ENCODE data around the gene MDM2. TPM values are rescaled to one million over a fixed set of nuclear protein-coding genes. Genes with fewer than 3 reads are reported as not detected.

Gene MDM2
- total and polyA plus RNA-seq, 9 of the 15 experiments (the other 6 are each of a cell fraction or from before 2014, with no cell fraction given), result 13.6 to 100 (median 49.0) TPM

DNA sequence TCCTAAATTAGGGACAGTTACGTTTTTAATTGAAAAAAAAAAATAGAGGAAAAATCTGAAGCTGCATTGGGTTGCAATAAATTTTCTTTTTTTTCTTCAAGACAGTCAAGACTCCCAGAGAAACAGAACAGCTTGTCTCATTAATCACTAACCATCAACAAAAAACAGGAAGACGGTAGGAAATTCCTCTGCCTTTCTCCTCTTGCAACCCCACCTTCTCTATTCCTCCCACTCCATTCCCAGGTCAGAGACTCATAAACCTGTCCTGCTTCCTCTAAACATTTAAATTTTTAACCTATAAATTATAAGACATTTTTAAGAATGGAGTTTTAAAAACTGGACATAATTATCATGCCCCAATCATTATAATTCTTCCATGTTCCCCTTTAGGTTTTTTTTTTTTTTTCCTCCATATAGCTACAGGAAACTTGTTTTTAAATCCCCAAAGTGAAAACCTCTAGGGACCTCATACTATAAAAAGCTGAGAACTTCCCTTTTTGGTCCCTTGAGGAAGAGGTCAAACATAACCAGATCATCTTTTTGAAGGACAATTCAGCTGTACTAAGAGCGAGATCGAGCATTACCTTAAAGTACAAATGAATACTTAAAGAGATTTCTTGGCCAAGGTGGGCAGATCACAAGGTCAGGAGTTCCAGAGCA is 89.0 kb downstream of the MDM2 start:
- FAIRE-seq, result no peak
- Histone ChIP-seq H3K27me3 (ENCODE audit: control insufficient read depth in 2 of 2, insufficient read depth in 2 of 2, low read length in 2 of 2) (peaks cover 5 to 9% of the 10 kb centered on the region in 2 experiments; a peak in 3 of 5 replicates), H4K20me1 (replicated peaks; ENCODE audit: control insufficient read depth, insufficient read depth, low read length) (no peaks in the 10 kb centered on the region), H3K9ac (ENCODE audit: insufficient read depth in 1 of 2, low read depth in 2 of 2, low read length in 2 of 2) (no peak overlapping the region), H3K79me2 (ENCODE audit: control insufficient read depth, insufficient read depth, low read length) (no peaks in the 10 kb centered on the region), H3K4me1 (replicated peaks in 1 of 2; ENCODE audit: control insufficient read depth in 2 of 2, insufficient read depth in 2 of 2, low read length in 2 of 2) (no peaks in the 10 kb centered on the region), H2AFZ (ENCODE audit: low read depth, low read length) (no peak overlapping the region), H3K4me2 (ENCODE audit: insufficient read depth, low read length) (no peak overlapping the region), H3K27ac (ENCODE audit: extremely low read depth, low read depth, low read length) (no peak overlapping the region), H3K36me3 (ENCODE audit: control insufficient read depth, insufficient read depth, low read length) (no peaks in the 10 kb centered on the region), H3K9me1 (ENCODE audit: control insufficient read depth, insufficient read depth, low read length) (no peaks in the 10 kb centered on the region), H3K4me3 (no peak overlapping the region), H3K9me3 (replicated peaks; ENCODE audit: control insufficient read depth, insufficient read depth, low read depth, low read length) (no peaks in the 10 kb centered on the region)
- no TSS peak for BruUV-seq (replicated peaks)
- ChIA-PET POLR2A (no interaction called here), CTCF (ENCODE audit: low intra/inter-chr PET ratio) (no interaction called here)
- no peak for ATAC-seq
- in situ Hi-C loops (cut with MboI) (no loop called here), intact Hi-C loops (cut with micrococcal nuclease) (no loop called here)
- 0% methylated on average over 4 of the region's 4 CpGs for WGBS (ENCODE audit: insufficient coverage, low coverage, missing lambda C conversion rate)
- no peak for DNase-seq (ENCODE audit: extremely low read depth in 1 of 4, low spot score in 3 of 4)
- TF ChIP-seq BRF2 (IDR thresholded peaks at IDR 0.05; ENCODE audit: borderline replicate concordance, insufficient read depth, insufficient read length) (no peak), SETDB1 (IDR thresholded peaks at IDR 0.05; ENCODE audit: low read length) (no peak)
- TF ChIP-seq, protein P1, sequence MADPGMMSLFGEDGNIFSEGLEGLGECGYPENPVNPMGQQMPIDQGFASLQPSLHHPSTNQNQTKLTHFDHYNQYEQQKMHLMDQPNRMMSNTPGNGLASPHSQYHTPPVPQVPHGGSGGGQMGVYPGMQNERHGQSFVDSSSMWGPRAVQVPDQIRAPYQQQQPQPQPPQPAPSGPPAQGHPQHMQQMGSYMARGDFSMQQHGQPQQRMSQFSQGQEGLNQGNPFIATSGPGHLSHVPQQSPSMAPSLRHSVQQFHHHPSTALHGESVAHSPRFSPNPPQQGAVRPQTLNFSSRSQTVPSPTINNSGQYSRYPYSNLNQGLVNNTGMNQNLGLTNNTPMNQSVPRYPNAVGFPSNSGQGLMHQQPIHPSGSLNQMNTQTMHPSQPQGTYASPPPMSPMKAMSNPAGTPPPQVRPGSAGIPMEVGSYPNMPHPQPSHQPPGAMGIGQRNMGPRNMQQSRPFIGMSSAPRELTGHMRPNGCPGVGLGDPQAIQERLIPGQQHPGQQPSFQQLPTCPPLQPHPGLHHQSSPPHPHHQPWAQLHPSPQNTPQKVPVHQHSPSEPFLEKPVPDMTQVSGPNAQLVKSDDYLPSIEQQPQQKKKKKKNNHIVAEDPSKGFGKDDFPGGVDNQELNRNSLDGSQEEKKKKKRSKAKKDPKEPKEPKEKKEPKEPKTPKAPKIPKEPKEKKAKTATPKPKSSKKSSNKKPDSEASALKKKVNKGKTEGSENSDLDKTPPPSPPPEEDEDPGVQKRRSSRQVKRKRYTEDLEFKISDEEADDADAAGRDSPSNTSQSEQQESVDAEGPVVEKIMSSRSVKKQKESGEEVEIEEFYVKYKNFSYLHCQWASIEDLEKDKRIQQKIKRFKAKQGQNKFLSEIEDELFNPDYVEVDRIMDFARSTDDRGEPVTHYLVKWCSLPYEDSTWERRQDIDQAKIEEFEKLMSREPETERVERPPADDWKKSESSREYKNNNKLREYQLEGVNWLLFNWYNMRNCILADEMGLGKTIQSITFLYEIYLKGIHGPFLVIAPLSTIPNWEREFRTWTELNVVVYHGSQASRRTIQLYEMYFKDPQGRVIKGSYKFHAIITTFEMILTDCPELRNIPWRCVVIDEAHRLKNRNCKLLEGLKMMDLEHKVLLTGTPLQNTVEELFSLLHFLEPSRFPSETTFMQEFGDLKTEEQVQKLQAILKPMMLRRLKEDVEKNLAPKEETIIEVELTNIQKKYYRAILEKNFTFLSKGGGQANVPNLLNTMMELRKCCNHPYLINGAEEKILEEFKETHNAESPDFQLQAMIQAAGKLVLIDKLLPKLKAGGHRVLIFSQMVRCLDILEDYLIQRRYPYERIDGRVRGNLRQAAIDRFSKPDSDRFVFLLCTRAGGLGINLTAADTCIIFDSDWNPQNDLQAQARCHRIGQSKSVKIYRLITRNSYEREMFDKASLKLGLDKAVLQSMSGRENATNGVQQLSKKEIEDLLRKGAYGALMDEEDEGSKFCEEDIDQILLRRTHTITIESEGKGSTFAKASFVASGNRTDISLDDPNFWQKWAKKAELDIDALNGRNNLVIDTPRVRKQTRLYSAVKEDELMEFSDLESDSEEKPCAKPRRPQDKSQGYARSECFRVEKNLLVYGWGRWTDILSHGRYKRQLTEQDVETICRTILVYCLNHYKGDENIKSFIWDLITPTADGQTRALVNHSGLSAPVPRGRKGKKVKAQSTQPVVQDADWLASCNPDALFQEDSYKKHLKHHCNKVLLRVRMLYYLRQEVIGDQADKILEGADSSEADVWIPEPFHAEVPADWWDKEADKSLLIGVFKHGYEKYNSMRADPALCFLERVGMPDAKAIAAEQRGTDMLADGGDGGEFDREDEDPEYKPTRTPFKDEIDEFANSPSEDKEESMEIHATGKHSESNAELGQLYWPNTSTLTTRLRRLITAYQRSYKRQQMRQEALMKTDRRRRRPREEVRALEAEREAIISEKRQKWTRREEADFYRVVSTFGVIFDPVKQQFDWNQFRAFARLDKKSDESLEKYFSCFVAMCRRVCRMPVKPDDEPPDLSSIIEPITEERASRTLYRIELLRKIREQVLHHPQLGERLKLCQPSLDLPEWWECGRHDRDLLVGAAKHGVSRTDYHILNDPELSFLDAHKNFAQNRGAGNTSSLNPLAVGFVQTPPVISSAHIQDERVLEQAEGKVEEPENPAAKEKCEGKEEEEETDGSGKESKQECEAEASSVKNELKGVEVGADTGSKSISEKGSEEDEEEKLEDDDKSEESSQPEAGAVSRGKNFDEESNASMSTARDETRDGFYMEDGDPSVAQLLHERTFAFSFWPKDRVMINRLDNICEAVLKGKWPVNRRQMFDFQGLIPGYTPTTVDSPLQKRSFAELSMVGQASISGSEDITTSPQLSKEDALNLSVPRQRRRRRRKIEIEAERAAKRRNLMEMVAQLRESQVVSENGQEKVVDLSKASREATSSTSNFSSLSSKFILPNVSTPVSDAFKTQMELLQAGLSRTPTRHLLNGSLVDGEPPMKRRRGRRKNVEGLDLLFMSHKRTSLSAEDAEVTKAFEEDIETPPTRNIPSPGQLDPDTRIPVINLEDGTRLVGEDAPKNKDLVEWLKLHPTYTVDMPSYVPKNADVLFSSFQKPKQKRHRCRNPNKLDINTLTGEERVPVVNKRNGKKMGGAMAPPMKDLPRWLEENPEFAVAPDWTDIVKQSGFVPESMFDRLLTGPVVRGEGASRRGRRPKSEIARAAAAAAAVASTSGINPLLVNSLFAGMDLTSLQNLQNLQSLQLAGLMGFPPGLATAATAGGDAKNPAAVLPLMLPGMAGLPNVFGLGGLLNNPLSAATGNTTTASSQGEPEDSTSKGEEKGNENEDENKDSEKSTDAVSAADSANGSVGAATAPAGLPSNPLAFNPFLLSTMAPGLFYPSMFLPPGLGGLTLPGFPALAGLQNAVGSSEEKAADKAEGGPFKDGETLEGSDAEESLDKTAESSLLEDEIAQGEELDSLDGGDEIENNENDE (IDR thresholded peaks at IDR 0.05; ENCODE audit: low read depth, low read length), result no peak

Measured in K562 (cell line).